HEK293 (cell line): ENCODE measurements around the gene LAIR2.
A peak's percentile ranks its signal among the peaks of the same experiment; 100 is the strongest.
"Not testable (repeated sequence)": the region's sequence is repeated elsewhere in the genome, so short reads cannot be mapped to it uniquely, and the experiment has no call there.

Source experiments
- CTCF ChIA-PET: fragments of 350-600 bp; formaldehyde crosslinking; extraction: SDS; loops from one replicate; lab custom pipeline; 2021; ENCODE audit warnings: antibody characterized with exemption; lab: Yijun Ruan, JAX
- POLR2A ChIA-PET: fragments of 300-600 bp; formaldehyde crosslinking; extraction: SDS; loops from one replicate; lab custom pipeline; 2020; ENCODE audit warnings: antibody characterized with exemption, inconsistent platforms; lab: Yijun Ruan, JAX
- H3K27ac ChIP-seq: fragments of 200-500 bp; sonication (Bioruptor generic); 2 replicates; pipeline ENCODE4 v1.5.1; 2014; ENCODE audit warnings: low read depth, low read length, control low read depth, inconsistent platforms; ENCODE audit errors: extremely low read depth
- H3K36me3 ChIP-seq, 2 experiments: fragments of 200-500 bp in 1 of 2; sonication (Bioruptor generic) in 1 of 2; 1 replicate in 1 of 2; 2 replicates in 1 of 2; pipeline ENCODE4 v1.5.1; 2014 to 2017; ENCODE audit warnings: inconsistent platforms in 2 of 2, low read length in 2 of 2; ENCODE audit not compliant: control insufficient read depth in 2 of 2, insufficient read depth in 1 of 2
- H3K4me1 ChIP-seq: fragments of 200-500 bp; sonication (Bioruptor generic); 2 replicates; pipeline ENCODE4 v1.5.1; 2014; ENCODE audit warnings: mild to moderate bottlenecking, low read length, inconsistent platforms; ENCODE audit not compliant: control insufficient read depth, insufficient read depth
- H3K4me3 ChIP-seq: 2 replicates; pipeline ENCODE4 v1.5.1; 2011; ENCODE audit warnings: low read depth, mild to moderate bottlenecking, control low read depth, low read length, moderate library complexity
- H3K9me3 ChIP-seq: fragments of 200-500 bp; sonication (Bioruptor generic); 2 replicates; pipeline ENCODE4 v1.5.1; 2014; ENCODE audit warnings: low read depth, low read length, inconsistent platforms; ENCODE audit not compliant: control insufficient read depth, insufficient read depth
- GLI2 ChIP-seq: fragments of 450-650 bp; formaldehyde crosslinking; IDR thresholded peaks from 2 replicates; pipeline ENCODE4; 2017; ENCODE audit warnings: missing biosample characterization, missing genetic modification characterization, low read depth, borderline replicate concordance
- ZFHX2 ChIP-seq: fragments of 450-650 bp; formaldehyde crosslinking; conservative IDR thresholded peaks from 2 replicates; pipeline ENCODE4 v1.5.1; 2016; ENCODE audit warnings: missing biosample characterization, missing genetic modification characterization
- ZNF138 ChIP-seq: fragments of 450-650 bp; formaldehyde crosslinking; IDR thresholded peaks from 2 replicates; pipeline ENCODE4 v1.5.1; 2016; ENCODE audit warnings: missing biosample characterization, missing genetic modification characterization, borderline replicate concordance
- ZNF677 ChIP-seq: fragments of 450-650 bp; IDR thresholded peaks from 2 replicates; pipeline ENCODE4 v1.5.0; 2018; ENCODE audit warnings: missing biosample characterization, mild to moderate bottlenecking, missing genetic modification characterization, moderate library complexity
- ZNF768 ChIP-seq: fragments of 450-650 bp; formaldehyde crosslinking; IDR thresholded peaks from 2 replicates; pipeline ENCODE4 v1.5.1; 2018; ENCODE audit warnings: missing biosample characterization, mild to moderate bottlenecking, missing genetic modification characterization
- TF ChIP-seq, protein P1 (sequence below): fragments of 450-650 bp; formaldehyde crosslinking; IDR thresholded peaks from 2 replicates; pipeline ENCODE4 v1.5.1; 2016; ENCODE audit warnings: missing biosample characterization, missing genetic modification characterization
- TF ChIP-seq, protein P2 (sequence below): fragments of 450-650 bp; formaldehyde crosslinking; IDR thresholded peaks from 2 replicates; pipeline ENCODE4 v1.5.1; 2016; ENCODE audit warnings: missing biosample characterization, missing genetic modification characterization
- TF ChIP-seq, protein P3 (sequence below): fragments of 450-650 bp; formaldehyde crosslinking; IDR thresholded peaks from 2 replicates; pipeline ENCODE4 v1.5.1; 2016; ENCODE audit warnings: missing biosample characterization, missing genetic modification characterization, borderline replicate concordance

LAIR2 gene

DNA sequence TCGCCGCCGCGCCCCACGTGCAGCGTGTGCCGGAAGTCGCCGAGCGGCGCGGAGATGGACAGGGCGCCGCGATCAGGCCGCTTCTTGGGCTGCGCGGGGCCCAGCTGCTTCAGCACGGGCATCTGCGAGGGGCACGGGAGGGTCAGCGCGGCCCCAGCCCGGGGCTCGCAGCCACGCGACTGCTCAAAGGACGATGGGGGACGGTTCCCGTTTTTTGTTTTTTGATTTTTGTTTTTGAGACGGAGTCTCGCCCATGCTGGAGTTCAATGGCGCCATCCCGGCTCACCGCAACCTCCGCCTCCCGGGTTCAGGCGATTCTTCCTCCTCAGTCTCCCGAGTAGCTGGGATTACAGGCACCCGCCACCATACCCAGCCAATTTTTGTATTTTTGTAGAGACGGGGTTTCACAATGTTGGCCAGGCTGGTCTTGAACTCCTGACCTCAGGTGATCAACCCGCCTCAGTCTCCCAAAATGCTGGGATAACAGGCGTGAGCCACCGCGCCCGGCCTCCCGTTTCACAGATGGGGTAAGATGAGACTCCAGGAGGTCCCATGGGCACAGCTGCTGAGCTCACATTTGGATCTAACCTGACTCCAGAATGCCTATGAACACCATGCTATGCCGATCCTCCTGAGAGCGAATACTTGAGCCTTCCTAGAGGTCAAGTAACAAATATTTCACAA lies 37.1 kb upstream of the LAIR2 start:
- no peaks in the 10 kb centered on the region for H3K9me3 ChIP-seq
- H3K4me3 ChIP-seq, result no peak overlapping the region
- H3K36me3 ChIP-seq, result peaks cover 10 to 20% of the 10 kb centered on the region in 2 experiments
- ChIA-PET POLR2A (interaction anchor here (0.5 to 1.6 kb wide), 3 partner anchors 16 to 37 kb away, joined by 4 to 10 read pairs (median 4); partner anchors contain the start of gene LENG8), CTCF (no interaction called here)
- peaks cover 7% of the 10 kb centered on the region; the same call in 1 of the 2 replicates for H3K4me1 ChIP-seq
- TF ChIP-seq, protein P1, sequence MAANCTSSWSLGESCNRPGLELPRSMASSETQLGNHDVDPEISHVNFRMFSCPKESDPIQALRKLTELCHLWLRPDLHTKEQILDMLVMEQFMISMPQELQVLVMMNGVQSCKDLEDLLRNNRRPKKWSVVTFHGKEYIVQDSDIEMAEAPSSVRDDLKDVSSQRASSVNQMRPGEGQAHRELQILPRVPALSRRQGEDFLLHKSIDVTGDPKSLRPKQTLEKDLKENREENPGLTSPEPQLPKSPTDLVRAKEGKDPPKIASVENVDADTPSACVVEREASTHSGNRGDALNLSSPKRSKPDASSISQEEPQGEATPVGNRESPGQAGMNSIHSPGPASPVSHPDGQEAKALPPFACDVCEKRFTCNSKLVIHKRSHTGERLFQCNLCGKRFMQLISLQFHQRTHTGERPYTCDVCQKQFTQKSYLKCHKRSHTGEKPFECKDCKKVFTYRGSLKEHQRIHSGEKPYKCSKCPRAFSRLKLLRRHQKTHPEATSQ (tag by site-specific recombination), result no peak
- TF ChIP-seq ZFHX2 (tag by site-specific recombination) (no peak), ZNF677 (tag by site-specific recombination) (no peak)
- TF ChIP-seq, protein P2, sequence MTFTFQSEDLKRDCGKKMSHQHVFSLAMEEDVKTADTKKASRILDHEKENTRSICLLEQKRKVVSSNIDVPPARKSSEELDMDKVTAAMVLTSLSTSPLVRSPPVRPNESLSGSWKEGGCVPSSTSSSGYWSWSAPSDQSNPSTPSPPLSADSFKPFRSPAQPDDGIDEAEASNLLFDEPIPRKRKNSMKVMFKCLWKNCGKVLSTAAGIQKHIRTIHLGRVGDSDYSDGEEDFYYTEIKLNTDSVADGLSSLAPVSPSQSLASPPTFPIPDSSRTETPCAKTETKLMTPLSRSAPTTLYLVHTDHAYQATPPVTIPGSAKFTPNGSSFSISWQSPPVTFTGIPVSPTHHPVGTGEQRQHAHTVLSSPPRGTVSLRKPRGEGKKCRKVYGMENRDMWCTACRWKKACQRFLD (tag by site-specific recombination), result no peak
- no peak overlapping the region for H3K27ac ChIP-seq

DNA sequence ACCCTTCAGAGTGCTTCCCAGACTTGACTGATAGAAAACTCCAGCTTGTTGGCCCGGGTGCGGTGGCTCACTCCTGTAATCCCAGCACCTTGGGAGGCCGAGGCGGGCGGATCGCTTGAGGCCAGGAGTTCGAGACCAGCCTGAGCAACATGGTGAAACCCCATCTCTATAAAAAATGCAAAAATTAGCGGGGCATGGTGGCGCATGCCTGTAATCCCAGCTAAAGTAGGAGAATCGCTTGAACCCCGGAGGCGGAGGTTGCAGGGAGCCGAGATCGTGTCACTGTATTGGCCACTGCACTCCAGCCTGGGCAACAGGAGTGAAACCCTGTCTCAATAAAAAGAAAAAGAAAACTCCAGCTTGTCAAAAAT lies 36.5 kb upstream of the LAIR2 start:
- H3K4me3 ChIP-seq, H3K4me1 ChIP-seq, H3K27ac ChIP-seq, CTCF ChIA-PET, H3K9me3 ChIP-seq: not testable (repeated sequence)
- POLR2A ChIA-PET, result interaction anchor here (0.6 to 1.6 kb wide), 2 partner anchors 17 to 22 kb away, joined by 4 to 10 read pairs; partner anchors contain the start of gene LENG8
- peaks cover 10 to 15% of the 10 kb centered on the region in 2 experiments for H3K36me3 ChIP-seq

DNA sequence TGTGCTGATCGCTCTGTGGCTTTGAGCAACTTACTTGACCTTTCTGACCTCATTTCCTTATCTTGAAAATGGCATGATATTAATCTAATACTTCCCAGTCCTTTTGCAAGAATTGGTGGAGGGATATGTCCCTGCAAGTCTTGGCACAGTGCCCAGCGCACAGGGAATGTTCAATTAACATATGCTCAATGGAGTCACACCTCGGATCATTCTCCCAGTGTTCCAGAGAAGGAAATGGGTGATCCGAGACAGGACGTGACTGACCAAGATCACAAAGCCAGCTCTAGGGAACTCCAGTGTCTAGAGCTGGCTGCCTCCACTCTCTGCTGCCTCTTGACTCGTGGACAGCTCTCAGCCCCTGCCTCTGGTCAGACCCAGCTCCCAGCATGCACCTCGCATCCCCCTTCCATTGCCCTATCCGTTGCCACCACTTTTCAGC lies 33.1 kb upstream of the LAIR2 start:
- no peaks in the 10 kb centered on the region for H3K36me3 ChIP-seq
- no peak overlapping the region for H3K27ac ChIP-seq
- CTCF ChIA-PET, result interaction anchor here (0.7 to 3.7 kb wide), 3 partner anchors 11 to 1202 kb away, joined by 3 to 34 read pairs (median 5); no protein-coding TSS in a partner anchor
- H3K4me3 ChIP-seq, result no peak overlapping the region
- POLR2A ChIA-PET, result interaction anchor here (1.0 to 1.5 kb wide), 2 partner anchors 37 to 39 kb away, joined by 3 read pairs; no protein-coding TSS in a partner anchor
- H3K4me1 ChIP-seq, result peaks cover 7% of the 10 kb centered on the region; the same call in 1 of the 2 replicates
- TF ChIP-seq, protein P3, sequence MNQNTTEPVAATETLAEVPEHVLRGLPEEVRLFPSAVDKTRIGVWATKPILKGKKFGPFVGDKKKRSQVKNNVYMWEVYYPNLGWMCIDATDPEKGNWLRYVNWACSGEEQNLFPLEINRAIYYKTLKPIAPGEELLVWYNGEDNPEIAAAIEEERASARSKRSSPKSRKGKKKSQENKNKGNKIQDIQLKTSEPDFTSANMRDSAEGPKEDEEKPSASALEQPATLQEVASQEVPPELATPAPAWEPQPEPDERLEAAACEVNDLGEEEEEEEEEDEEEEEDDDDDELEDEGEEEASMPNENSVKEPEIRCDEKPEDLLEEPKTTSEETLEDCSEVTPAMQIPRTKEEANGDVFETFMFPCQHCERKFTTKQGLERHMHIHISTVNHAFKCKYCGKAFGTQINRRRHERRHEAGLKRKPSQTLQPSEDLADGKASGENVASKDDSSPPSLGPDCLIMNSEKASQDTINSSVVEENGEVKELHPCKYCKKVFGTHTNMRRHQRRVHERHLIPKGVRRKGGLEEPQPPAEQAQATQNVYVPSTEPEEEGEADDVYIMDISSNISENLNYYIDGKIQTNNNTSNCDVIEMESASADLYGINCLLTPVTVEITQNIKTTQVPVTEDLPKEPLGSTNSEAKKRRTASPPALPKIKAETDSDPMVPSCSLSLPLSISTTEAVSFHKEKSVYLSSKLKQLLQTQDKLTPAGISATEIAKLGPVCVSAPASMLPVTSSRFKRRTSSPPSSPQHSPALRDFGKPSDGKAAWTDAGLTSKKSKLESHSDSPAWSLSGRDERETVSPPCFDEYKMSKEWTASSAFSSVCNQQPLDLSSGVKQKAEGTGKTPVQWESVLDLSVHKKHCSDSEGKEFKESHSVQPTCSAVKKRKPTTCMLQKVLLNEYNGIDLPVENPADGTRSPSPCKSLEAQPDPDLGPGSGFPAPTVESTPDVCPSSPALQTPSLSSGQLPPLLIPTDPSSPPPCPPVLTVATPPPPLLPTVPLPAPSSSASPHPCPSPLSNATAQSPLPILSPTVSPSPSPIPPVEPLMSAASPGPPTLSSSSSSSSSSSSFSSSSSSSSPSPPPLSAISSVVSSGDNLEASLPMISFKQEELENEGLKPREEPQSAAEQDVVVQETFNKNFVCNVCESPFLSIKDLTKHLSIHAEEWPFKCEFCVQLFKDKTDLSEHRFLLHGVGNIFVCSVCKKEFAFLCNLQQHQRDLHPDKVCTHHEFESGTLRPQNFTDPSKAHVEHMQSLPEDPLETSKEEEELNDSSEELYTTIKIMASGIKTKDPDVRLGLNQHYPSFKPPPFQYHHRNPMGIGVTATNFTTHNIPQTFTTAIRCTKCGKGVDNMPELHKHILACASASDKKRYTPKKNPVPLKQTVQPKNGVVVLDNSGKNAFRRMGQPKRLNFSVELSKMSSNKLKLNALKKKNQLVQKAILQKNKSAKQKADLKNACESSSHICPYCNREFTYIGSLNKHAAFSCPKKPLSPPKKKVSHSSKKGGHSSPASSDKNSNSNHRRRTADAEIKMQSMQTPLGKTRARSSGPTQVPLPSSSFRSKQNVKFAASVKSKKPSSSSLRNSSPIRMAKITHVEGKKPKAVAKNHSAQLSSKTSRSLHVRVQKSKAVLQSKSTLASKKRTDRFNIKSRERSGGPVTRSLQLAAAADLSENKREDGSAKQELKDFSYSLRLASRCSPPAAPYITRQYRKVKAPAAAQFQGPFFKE (tag by site-specific recombination), result no peak
- no peak for TF ChIP-seq GLI2
- 0 out of 2 replicates have a peak, but pooled peaks have one; percentile 37 for TF ChIP-seq ZNF768 (tag by site-specific recombination)
- no peak for TF ChIP-seq ZNF138 (tag by site-specific recombination)
- TF ChIP-seq, all 188 proteins: peak for 1
- no peaks in the 10 kb centered on the region for H3K9me3 ChIP-seq
